WI38 (cell line): ENCODE data around the gene PRTG.
A peak's percentile ranks its signal among the peaks of the same experiment; 100 is the strongest.

Experiments
- H3K4me3 ChIP-seq: 2 replicates; pipeline ENCODE4 v1.5.1; 2011; ENCODE audit warnings: low read depth, mild to moderate bottlenecking, control low read depth, low read length
- TF ChIP-seq, protein P1 (sequence below): IDR thresholded peaks from 2 replicates; pipeline ENCODE4 v1.5.1; 2012; ENCODE audit warnings: low read depth, mild to moderate bottlenecking, control low read depth, low read length

The PRTG gene

GRCh38 chr15:55589287-55589686 lies 153.7 kb downstream of the PRTG start:
- TF ChIP-seq, protein P1, sequence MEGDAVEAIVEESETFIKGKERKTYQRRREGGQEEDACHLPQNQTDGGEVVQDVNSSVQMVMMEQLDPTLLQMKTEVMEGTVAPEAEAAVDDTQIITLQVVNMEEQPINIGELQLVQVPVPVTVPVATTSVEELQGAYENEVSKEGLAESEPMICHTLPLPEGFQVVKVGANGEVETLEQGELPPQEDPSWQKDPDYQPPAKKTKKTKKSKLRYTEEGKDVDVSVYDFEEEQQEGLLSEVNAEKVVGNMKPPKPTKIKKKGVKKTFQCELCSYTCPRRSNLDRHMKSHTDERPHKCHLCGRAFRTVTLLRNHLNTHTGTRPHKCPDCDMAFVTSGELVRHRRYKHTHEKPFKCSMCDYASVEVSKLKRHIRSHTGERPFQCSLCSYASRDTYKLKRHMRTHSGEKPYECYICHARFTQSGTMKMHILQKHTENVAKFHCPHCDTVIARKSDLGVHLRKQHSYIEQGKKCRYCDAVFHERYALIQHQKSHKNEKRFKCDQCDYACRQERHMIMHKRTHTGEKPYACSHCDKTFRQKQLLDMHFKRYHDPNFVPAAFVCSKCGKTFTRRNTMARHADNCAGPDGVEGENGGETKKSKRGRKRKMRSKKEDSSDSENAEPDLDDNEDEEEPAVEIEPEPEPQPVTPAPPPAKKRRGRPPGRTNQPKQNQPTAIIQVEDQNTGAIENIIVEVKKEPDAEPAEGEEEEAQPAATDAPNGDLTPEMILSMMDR, result no peak
- H3K4me3 ChIP-seq, result peak overlapping the region; percentile 67

DNA sequence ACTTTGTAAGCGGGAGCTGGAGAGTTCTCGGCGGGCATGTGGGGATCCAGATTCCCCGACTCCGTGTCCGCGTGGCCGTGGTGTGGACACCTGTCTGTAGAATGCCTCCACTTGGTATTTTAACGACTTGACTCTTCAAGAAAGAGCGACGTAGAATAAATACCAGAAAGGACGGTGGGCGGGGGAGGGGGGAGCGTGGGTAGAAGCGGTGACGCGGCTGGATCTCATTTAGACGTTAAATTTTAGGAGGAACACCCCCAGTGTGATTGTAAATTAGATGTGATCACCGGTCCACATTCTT lies 154.2 kb downstream of the PRTG start:
- TF ChIP-seq, protein P1, result no peak
- peak overlapping the region; percentile 67 for H3K4me3 ChIP-seq

DNA sequence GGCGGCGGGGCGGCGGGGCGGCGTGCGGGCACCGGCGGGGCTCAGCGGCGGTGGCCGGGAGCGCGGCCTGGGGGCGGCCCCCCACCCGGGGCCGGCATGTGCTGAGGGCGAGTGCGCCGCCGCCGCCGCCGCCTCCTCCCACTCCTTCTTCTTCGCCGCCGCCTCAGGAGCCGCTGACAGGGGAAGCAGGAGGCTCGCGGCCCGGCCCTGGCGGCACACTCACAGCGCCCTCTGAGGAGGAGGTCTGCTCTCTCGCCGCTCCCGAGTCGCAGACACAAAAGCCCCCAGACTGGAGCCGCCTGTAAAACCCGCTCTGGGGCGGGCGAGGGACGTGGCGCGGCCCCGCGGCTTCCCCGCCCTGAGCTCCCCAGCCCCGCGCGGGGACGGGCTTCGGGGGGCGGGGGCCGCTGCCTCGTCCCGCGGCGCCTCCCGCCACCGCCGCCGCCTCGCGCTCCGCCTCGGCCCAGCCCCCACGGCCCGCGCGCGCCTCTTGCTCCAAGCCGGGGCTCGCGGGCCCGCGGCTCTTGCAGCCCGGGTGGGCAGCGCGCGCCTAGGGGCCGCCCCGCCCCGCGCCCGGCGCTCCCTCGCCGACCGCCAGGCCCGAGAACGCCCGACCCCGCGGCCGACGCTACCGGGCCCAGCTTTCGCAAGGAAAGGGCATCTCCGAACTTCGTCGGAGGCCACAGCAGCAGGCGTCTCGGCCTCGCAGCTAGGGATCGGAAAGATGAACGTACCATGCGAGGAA lies 154.7 kb downstream of the PRTG start, which contains the start of gene PYGO1:
TSS of gene PYGO1 (minus strand) at position 276 of the 745 bp plus-strand sequence. CDS start 462 bp downstream, outside the sequence.
- H3K4me3 ChIP-seq, result peak within 1 kb of the TSS; percentile 74
- TF ChIP-seq, protein P1, result no peak

DNA sequence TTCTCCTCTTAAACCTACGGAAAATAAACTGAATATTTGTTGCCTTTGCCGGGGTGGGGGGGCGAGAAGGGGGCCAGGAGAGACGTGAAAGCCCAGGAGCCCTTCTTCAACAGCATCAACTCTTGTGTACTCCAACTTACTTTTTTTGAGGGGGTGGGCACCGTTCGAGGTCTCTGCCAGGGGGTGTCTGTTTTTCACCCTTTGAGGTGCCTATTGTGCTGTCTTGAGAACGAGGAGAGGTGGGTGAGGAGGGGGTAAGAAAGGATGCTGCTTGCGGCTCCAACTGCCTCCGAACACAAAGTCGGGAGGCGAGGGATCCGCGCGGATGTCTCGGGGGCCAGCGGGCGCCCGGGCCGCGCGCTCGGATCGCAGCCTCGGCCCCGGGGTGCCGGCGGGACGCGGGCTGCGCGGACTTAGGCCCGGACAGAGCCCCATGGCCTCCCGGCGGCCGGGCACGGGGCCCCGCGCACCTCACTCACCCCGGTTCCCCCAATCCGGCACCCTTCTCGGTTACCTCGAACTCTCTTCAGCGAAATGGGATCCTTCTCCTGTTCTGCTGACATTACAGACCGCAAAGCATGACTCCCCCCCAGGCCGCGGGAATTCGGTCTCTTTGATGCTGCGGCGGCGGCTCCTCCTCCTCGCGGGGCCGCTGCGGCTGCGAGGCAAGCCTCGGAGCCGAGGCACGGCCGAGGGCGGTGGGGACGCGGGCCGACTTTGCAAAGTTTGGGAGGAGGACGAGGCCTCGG lies 155.5 kb downstream of the PRTG start:
- peak overlapping the region; percentile 74 for H3K4me3 ChIP-seq
- TF ChIP-seq, protein P1, result no peak

DNA sequence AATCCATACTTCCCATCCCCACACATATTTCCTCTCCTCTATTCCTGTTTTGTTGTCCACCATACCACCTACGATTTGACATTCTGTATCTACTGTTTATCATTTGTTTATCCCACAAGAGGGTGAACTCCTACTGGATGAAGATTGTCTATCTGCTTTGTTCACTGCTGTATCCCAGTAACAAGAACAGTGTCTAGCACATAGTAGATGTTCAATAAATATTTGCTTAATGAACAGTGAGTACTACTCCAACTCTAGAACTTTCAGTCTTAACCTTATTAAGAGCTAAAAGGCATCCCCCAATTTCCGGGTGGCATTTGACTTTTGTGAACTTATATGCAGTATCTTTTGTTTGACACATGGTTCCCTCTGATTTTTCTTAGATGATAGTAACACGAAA lies 156.1 kb downstream of the PRTG start:
- TF ChIP-seq, protein P1, result no peak
- peak overlapping the region; percentile 74 for H3K4me3 ChIP-seq

GRCh38 chr15:55576943-55577342 lies 166.0 kb downstream of the PRTG start:
- no peak overlapping the region for H3K4me3 ChIP-seq
- TF ChIP-seq, protein P1, result no peak

GRCh38 chr15:55574096-55574495 lies 168.9 kb downstream of the PRTG start:
- no peak overlapping the region for H3K4me3 ChIP-seq
- TF ChIP-seq, protein P1, result no peak
